Measurements from ENCODE around the gene COL19A1.
"Not testable (repeated sequence)": the region's sequence is repeated elsewhere in the genome, so short reads cannot be mapped to it uniquely, and the experiment has no call there.

DNA sequence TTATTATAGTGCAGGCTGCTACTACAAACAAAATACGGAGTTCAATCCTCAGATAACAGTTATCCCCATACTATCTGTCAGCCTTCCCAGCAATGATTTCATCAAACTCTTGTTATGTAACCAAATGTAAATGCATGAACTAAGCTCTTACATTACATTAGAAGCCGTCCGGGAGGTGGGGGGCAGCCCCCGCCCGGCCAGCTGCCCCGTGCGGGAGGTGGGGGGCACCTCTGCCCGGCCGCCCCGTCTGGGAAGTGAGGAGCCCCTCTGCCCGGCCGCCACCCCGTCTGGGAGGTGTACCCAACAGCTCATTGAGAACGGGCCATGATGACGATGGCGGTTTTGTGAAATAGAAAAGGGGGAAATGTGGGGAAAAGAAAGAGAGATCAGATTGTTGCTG is 99.6 kb downstream of the COL19A1 start:
- TF ChIP-seq, protein P1, sequence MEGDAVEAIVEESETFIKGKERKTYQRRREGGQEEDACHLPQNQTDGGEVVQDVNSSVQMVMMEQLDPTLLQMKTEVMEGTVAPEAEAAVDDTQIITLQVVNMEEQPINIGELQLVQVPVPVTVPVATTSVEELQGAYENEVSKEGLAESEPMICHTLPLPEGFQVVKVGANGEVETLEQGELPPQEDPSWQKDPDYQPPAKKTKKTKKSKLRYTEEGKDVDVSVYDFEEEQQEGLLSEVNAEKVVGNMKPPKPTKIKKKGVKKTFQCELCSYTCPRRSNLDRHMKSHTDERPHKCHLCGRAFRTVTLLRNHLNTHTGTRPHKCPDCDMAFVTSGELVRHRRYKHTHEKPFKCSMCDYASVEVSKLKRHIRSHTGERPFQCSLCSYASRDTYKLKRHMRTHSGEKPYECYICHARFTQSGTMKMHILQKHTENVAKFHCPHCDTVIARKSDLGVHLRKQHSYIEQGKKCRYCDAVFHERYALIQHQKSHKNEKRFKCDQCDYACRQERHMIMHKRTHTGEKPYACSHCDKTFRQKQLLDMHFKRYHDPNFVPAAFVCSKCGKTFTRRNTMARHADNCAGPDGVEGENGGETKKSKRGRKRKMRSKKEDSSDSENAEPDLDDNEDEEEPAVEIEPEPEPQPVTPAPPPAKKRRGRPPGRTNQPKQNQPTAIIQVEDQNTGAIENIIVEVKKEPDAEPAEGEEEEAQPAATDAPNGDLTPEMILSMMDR (IDR thresholded peaks at IDR 0.05): not testable (repeated sequence)
- TF ChIP-seq POLR2AphosphoS5 (IDR thresholded peaks at IDR 0.05): not testable (repeated sequence)

Data from prostate gland (tissue), 2 donors.